SK-N-SH (cell line): ENCODE data around the gene MBLAC1. TPM values are rescaled to one million over a fixed set of nuclear protein-coding genes. Genes with fewer than 3 reads are reported as not detected.

Experiments used
- CTCF ChIA-PET: fragments of 300-600, 350-600 bp; formaldehyde crosslinking; extraction: SDS; loops from one replicate; lab custom pipeline; 2021; lab: Yijun Ruan, JAX
- POLR2A ChIA-PET: fragments of 350-600 bp; sonication (Branson Sonifier 250); formaldehyde crosslinking; extraction: SDS; loops from one replicate; lab custom pipeline; 2020; ENCODE audit warnings: antibody characterized with exemption, inconsistent platforms; lab: Yijun Ruan, JAX
- DNase-seq: peaks from one replicate; pipeline ENCODE4 v3.0.0; 2012
- H2AFZ ChIP-seq: fragments of 200-600 bp; sonication (generic); 2 replicates; pipeline ENCODE4 v1.8.1; 2016; ENCODE audit warnings: antibody characterized with exemption, mild to moderate bottlenecking, low read depth
- H3F3A ChIP-seq: fragments of 200-600 bp; sonication (generic); replicated peaks from 2 replicates; pipeline ENCODE3; 2016; ENCODE audit warnings: antibody characterized with exemption, mild to moderate bottlenecking; ENCODE audit not compliant: insufficient read depth
- H3K27ac ChIP-seq, 2 experiments: fragments of 200-500 bp in 1 of 2; fragments of 200-600 bp in 1 of 2; sonication (Bioruptor generic) in 1 of 2; sonication (generic), shearing (Covaris generic) in 1 of 2; 2 replicates each; pipeline versions ENCODE4 v1.5.1 to v1.6.1; 2014 to 2016; ENCODE audit warnings: low read depth in 2 of 2, inconsistent platforms in 1 of 2, low read length in 1 of 2, mild to moderate bottlenecking in 1 of 2, mixed read lengths in 1 of 2
- H3K27me3 ChIP-seq: fragments of 200-600 bp; sonication (generic), shearing (Covaris generic); 2 replicates; pipeline ENCODE4 v1.6.1; 2016; ENCODE audit warnings: mixed run types; ENCODE audit not compliant: insufficient read depth
- H3K36me3 ChIP-seq, 2 experiments: fragments of 200-500 bp in 1 of 2; fragments of 200-600 bp in 1 of 2; sonication (Bioruptor generic) in 1 of 2; sonication (generic) in 1 of 2; replicated peaks in 1 of 2; 2 replicates each; pipeline versions ENCODE3 to v1.5.1; 2014 to 2016; ENCODE audit warnings: low read length in 1 of 2, mild to moderate bottlenecking in 1 of 2; ENCODE audit not compliant: insufficient read depth in 2 of 2, control insufficient read depth in 1 of 2
- H3K4me1 ChIP-seq, 2 experiments: fragments of 200-500 bp in 1 of 2; fragments of 200-600 bp in 1 of 2; sonication (Bioruptor generic) in 1 of 2; sonication (generic), shearing (Covaris generic) in 1 of 2; 2 replicates each; pipeline versions ENCODE4 v1.5.1 to v1.6.1; 2014 to 2016; ENCODE audit warnings: low read depth in 1 of 2, low read length in 1 of 2, mixed run types in 1 of 2; ENCODE audit not compliant: insufficient read depth in 2 of 2, control insufficient read depth in 1 of 2
- H3K4me2 ChIP-seq: fragments of 200-600 bp; sonication (generic), shearing (Covaris generic); 2 replicates; pipeline ENCODE4 v1.6.1; 2017; ENCODE audit warnings: mixed run types
- H3K4me3 ChIP-seq, 2 experiments: fragments of 200-500 bp in 1 of 2; fragments of 200-600 bp in 1 of 2; sonication (Bioruptor generic) in 1 of 2; sonication (generic), shearing (Covaris generic) in 1 of 2; 2 replicates each; pipeline versions ENCODE4 v1.5.1 to v1.8.1; 2014 to 2016; ENCODE audit warnings: low read depth in 2 of 2, inconsistent platforms in 1 of 2, low read length in 1 of 2, mild to moderate bottlenecking in 1 of 2, mixed read lengths in 1 of 2, moderate library complexity in 1 of 2
- H3K79me2 ChIP-seq: fragments of 200-600 bp; sonication (generic); 2 replicates; pipeline ENCODE4 v1.8.1; 2017; ENCODE audit warnings: mild to moderate bottlenecking; ENCODE audit not compliant: insufficient read depth
- H3K9ac ChIP-seq: fragments of 200-600 bp; sonication (generic); 2 replicates; pipeline ENCODE4 v1.6.1; 2017; ENCODE audit warnings: mixed run types
- H3K9me2 ChIP-seq: fragments of 200-600 bp; sonication (generic); 2 replicates; pipeline ENCODE4 v1.6.1; 2017; ENCODE audit warnings: mixed run types
- H3K9me3 ChIP-seq: fragments of 200-600 bp; sonication (generic); 2 replicates; pipeline ENCODE4 v1.6.1; 2017; ENCODE audit warnings: mixed run types, mild to moderate bottlenecking, moderate library complexity
- H4K20me1 ChIP-seq: fragments of 200-600 bp; sonication (generic); 2 replicates; pipeline ENCODE4 v1.6.1; 2017; ENCODE audit warnings: mild to moderate bottlenecking, mixed run types; ENCODE audit not compliant: insufficient read depth
- EP300 ChIP-seq, 2 experiments: IDR thresholded peaks; 2 replicates each; pipeline versions ENCODE4 v1.4.0 to v1.6.1; 2012; ENCODE audit warnings: borderline replicate concordance in 1 of 2, low read depth in 1 of 2, low read length in 1 of 2
- POLR2AphosphoS5 ChIP-seq: IDR thresholded peaks from 2 replicates; pipeline ENCODE4 v1.6.1; 2012; ENCODE audit warnings: low read depth, low read length
- REST ChIP-seq: IDR thresholded peaks from 2 replicates; pipeline ENCODE4 v1.6.1; 2012; ENCODE audit warnings: mild to moderate bottlenecking, low read depth, low read length, moderate library complexity
- SMC3 ChIP-seq: IDR thresholded peaks from 2 replicates; pipeline ENCODE4 v1.6.1; 2012; ENCODE audit warnings: low read depth, low read length, improper control_type of control experiment
- TAF1 ChIP-seq: IDR thresholded peaks from 2 replicates; pipeline ENCODE4 v1.6.1; 2012; ENCODE audit warnings: low read depth, mild to moderate bottlenecking, low read length, moderate library complexity, borderline replicate concordance
- TCF12 ChIP-seq: IDR thresholded peaks from 2 replicates; pipeline ENCODE4 v1.4.0; 2012
- WGBS: methylation state at CpG from one replicate; pipeline ENCODE4 v1.1.6; 2017; ENCODE audit warnings: low lambda C conversion rate; 5-methylcytosine and 5-hydroxymethylcytosine counted together
- polyA plus RNA-seq, 3 experiments: library from polyadenylated mRNA; depleted of rRNA; stranded (reverse); fragments of >200 nt; gene quantifications; 2 replicates each; pipeline ENCODE4 v1.2.3, GENCODE V29; 2012
- TF ChIP-seq, protein P1 (sequence below): fragments of 200-600 bp; sonication (generic); IDR thresholded peaks from 2 replicates; pipeline ENCODE4 v1.6.1; 2017; ENCODE audit warnings: antibody characterized with exemption, mild to moderate bottlenecking, moderate library complexity

Gene MBLAC1
- polyA plus RNA-seq, 1 of the 3 experiments (the other 2 are of a cell fraction) = 4.4 TPM

DNA sequence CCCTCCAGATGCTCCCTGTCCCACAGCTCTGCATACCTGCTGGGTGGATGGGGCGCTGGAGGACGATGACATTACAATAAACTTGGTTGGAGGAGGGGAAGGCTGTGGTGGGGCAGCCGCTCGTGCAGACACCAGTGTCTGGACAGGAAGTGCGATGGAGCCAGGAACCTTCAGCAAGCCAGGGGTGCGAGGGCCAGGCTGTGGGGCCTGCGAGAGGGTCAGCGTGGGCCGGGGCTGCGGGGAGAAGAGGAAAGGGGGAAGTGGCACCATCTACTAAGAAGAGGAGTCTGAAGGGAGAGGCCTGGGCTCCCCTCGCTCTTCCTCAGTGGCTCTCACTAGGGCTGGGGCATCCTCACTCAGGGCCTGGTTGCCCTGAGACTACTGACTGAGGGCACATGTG is 18.9 kb upstream of the MBLAC1 start:
- no peak overlapping the region for H3K4me2 ChIP-seq
- no peak overlapping the region for H3K9ac ChIP-seq
- ChIA-PET POLR2A (no interaction called here), CTCF (no interaction called here)
- H3K27me3 ChIP-seq = no peaks in the 10 kb centered on the region
- H3F3A ChIP-seq = peaks cover 32% of the 10 kb centered on the region
- no peaks in the 10 kb centered on the region for H3K9me2 ChIP-seq
- no peak overlapping the region for H3K27ac ChIP-seq
- peaks cover 0 to 2% of the 10 kb centered on the region in 2 experiments; a peak in 2 of 4 replicates for H3K4me1 ChIP-seq
- H3K79me2 ChIP-seq = peaks cover 3% of the 10 kb centered on the region; the same call in 1 of the 2 replicates
- WGBS = 87% methylated on average over 11 of the region's 11 CpGs
- TF ChIP-seq TCF12 = no peak
- TF ChIP-seq, protein P1, sequence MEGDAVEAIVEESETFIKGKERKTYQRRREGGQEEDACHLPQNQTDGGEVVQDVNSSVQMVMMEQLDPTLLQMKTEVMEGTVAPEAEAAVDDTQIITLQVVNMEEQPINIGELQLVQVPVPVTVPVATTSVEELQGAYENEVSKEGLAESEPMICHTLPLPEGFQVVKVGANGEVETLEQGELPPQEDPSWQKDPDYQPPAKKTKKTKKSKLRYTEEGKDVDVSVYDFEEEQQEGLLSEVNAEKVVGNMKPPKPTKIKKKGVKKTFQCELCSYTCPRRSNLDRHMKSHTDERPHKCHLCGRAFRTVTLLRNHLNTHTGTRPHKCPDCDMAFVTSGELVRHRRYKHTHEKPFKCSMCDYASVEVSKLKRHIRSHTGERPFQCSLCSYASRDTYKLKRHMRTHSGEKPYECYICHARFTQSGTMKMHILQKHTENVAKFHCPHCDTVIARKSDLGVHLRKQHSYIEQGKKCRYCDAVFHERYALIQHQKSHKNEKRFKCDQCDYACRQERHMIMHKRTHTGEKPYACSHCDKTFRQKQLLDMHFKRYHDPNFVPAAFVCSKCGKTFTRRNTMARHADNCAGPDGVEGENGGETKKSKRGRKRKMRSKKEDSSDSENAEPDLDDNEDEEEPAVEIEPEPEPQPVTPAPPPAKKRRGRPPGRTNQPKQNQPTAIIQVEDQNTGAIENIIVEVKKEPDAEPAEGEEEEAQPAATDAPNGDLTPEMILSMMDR = no peak
- TF ChIP-seq REST = no peak
- TF ChIP-seq EP300 (IDR thresholded peaks at IDR 0.05; ENCODE audit: borderline replicate concordance in 1 of 2, low read depth in 1 of 2, low read length in 1 of 2) = no peak
- no peak for TF ChIP-seq TAF1
- no peak for TF ChIP-seq POLR2AphosphoS5
- no peak for DNase-seq
- peaks cover 39 to 47% of the 10 kb centered on the region in 2 experiments for H3K36me3 ChIP-seq
- no peak overlapping the region for H3K4me3 ChIP-seq
- no peaks in the 10 kb centered on the region for H3K9me3 ChIP-seq
- no peaks in the 10 kb centered on the region for H4K20me1 ChIP-seq
- H2AFZ ChIP-seq = no peak overlapping the region

DNA sequence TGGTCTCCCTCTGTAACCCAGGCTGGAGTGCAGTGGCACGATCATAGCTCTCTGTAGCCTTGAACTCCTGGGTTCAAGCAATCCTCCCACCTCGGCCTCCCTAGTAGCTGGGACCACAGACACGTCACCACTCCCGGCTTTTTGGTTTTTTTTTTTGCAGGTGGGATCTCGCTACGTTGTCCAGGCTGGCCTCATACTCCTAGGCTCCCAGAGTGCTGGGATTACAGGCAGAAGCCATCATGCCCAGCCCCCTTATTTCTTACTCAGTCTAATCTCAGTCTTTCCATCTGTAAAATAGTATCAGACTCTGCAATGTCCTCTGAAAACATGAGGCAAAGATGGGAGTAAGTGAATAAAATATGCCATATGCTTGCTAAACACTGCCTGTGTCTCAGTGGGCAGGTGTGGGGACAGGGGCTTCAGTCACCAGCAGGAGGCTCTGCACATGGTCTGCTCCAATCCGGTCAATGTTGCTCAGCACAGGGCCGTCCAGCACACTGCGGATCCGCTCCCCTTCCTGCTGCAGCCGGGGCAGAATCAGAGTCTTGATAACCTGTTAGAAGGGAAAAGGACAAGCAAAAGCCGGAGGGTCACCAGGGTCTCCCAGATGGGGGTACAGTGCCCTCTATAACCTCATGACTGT is 17.1 kb upstream of the MBLAC1 start:
- H3K9me3 ChIP-seq = no peaks in the 10 kb centered on the region
- no peak overlapping the region for H3K4me2 ChIP-seq
- no peaks in the 10 kb centered on the region for H3K27me3 ChIP-seq
- H3K4me3 ChIP-seq = no peak overlapping the region
- no peak overlapping the region for H2AFZ ChIP-seq
- H3K79me2 ChIP-seq = no peaks in the 10 kb centered on the region
- 90% methylated on average over 12 of the region's 12 CpGs for WGBS
- H3K4me1 ChIP-seq = no peaks in the 10 kb centered on the region
- peaks cover 25% of the 10 kb centered on the region for H3F3A ChIP-seq
- H4K20me1 ChIP-seq = no peaks in the 10 kb centered on the region
- ChIA-PET POLR2A (interaction anchor here (1.0 kb wide), 1 partner anchor 9 kb away, joined by 4 read pairs; no protein-coding TSS in a partner anchor), CTCF (interaction anchor here (0.8 to 1.2 kb wide), 2 partner anchors 23 to 27 kb away, joined by 3 to 4 read pairs; no protein-coding TSS in a partner anchor)
- H3K9ac ChIP-seq = no peak overlapping the region
- no peak overlapping the region for H3K27ac ChIP-seq
- no peaks in the 10 kb centered on the region for H3K9me2 ChIP-seq
- H3K36me3 ChIP-seq = peaks cover 39 to 44% of the 10 kb centered on the region in 2 experiments
- TF ChIP-seq SMC3 = 0 out of 2 replicates have a peak, but pooled peaks have one; percentile 2
- TF ChIP-seq, protein P1 = peak; percentile 33
- no peak for TF ChIP-seq TAF1
- DNase-seq = peak; percentile 56
